ENCODE results near the gene PGC.

Gene PGC

DNA sequence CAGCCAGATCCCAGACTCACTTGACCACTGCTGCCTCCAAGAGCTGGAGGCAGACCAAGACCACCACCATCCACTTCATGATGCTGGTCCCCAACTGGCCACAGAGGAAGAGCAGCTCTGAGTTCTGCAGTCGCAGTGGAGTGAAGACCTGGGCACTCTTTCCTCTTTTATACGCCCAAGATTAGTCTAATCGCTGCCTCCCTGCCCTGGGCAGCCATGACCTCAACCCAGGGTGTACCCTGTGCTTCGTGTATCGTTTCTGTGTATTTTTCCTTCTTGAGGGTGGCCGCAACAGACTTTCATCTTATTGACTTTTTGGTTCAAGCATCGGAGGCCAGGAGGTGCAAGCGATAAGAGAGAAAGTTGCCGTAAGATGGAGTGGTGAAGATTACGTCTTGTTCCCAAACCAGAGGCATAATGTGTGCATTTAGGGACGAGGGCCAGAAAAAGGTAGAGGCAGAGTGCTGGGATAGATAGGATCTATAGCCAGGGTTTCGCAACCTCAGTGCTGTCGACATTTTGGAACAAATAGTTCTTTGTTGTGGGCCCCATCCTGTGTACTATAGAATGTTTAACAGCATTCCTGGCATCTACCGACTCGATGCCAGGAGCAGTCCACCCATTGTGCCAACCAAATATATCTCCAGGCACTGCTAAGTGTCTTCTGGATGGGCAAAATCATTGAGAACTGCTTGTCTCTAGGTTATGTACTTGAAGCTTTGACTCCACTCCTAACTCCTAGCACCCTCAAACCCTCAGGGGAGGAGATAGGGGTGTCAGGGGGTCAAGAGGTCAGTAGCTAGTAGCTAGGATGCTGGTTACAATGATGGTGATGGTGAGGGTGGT lies at the start of gene PGC:
PGC (minus strand) TSS at position 142 of the 846 bp plus-strand sequence; CDS start at position 79, 63 bp downstream.
- DNase-seq: no peak

DNA sequence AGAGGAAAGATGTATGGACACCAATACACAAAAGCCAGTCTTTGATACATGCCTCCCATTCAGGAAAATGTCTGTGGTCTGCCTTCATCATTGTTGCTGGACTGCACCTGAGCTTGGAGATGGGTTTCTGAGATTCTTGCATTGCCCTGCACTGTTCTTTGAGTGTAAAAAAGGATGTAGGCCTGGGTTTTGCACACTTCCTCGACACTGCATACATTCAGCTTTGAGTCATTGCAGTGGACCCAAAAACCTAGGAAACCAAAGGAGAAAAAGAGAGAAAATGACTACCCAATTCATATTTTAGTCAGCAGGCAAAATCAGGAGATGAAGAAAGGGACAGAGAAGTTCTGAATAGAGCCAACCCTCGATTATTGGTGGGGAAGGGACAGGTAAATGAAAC lies 49.3 kb upstream of the PGC start:
- no peak for DNase-seq

DNA sequence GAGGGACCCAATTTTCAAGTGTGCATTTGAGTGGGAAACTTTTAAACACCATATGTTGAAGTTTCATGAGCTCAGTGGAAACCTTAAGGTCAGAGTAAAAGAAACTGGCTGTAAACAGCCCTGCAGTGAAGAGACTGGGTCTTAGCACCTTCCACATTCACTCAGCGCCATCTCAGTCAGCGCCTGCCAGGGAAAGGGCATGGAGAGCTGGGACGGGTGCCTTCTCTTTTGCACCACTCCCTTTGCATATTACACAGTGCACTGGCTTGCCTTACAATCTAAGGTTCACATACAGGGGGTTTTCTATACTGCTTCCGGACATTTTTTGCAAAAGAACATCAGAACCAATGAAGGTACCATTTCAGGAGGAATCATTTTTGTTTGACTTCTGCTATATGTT lies 44.8 kb upstream of the PGC start:
- DNase-seq: no peak

DNA sequence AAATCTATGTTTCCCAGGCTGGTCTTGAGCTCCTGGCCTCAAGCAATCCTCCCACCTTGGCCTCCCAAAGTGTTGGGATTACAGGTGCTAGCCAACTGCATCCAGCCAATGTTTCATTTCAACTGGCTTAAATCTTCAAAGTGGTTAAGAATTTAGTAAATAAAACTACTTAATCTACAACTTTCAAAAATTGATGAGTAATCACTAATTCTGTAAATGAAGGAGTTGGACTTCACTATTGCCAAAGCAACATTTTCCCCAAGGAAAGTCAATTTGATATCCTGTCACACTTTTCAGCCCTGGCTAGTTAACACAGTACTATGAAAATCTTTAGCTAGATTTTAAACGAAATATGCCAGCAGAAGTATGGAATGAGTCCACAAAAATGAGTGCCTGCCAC lies 44.1 kb upstream of the PGC start:
- DNase-seq: no peak

DNA sequence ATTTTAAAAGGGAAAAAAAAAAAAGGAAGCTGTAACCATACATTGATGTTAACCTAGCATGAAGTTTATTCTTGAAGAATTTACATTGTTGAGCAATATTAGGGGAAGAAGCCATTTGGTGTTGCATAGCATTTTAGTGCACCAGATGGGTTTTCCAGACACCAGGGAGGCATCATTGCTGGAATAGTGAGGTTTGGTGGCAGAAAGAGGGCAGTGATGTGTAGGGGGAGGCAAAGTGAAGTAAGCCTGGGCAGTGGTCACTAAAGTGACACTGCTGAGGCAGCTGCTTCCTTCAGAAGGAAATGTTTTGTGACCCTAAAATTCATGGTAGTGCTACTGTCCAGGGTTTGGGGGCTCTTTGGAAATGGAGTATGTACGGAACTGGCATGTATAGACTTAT lies 42.8 kb upstream of the PGC start:
- DNase-seq: no peak

DNA sequence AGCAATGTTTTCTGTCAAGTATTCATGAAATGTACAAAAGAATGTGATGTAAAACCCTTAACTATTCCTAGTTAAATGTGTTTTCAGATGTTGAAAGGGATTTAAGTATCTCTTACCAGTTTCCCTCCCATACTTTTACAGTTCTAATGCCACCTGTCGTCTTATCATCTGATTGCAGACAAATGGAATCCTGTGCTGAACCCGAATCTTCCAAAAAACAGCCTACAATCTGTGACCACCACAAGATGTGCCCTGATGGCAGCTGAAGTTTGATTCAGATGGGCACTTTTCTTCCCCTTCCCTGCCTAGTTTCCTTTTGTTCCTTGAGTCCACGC lies 42.2 kb upstream of the PGC start:
- no peak for DNase-seq

DNA sequence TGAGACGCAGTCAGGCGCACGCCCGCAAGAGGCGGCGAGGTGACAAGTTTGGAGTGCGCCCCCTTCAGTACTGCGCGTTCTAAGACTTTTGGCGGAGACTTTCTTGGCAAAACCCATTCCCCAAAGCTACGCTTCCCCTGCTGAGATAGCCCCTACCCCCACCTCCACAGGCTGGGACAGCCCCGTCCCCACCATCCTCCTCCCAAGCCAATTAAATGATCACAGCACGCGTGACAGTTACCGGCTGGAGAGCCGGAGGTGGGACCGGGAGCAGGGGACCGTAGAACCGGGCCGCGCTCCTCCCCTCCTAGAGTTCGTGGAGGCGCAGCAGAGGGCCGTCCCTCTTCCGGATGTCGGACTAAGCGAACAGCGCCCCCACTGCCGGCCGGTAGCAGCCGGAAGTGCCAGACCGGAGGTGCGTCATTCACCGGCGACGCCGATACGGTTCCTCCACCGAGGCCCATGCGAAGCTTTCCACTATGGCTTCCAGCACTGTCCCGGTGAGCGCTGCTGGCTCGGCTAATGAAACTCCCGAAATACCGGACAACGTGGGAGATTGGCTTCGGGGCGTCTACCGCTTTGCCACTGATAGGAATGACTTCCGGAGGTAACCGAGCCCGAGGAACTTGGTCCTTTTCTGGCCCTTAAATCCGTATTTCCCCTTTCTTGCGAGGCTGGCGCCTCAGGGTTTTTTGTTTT lies 40.2 kb upstream of the PGC start, which contains the start of gene TOMM6:
TOMM6 (plus strand) TSS at position 476 of the 699 bp plus-strand sequence; CDS start at position 480, 4 bp downstream.
- DNase-seq: peak; percentile 91

DNA sequence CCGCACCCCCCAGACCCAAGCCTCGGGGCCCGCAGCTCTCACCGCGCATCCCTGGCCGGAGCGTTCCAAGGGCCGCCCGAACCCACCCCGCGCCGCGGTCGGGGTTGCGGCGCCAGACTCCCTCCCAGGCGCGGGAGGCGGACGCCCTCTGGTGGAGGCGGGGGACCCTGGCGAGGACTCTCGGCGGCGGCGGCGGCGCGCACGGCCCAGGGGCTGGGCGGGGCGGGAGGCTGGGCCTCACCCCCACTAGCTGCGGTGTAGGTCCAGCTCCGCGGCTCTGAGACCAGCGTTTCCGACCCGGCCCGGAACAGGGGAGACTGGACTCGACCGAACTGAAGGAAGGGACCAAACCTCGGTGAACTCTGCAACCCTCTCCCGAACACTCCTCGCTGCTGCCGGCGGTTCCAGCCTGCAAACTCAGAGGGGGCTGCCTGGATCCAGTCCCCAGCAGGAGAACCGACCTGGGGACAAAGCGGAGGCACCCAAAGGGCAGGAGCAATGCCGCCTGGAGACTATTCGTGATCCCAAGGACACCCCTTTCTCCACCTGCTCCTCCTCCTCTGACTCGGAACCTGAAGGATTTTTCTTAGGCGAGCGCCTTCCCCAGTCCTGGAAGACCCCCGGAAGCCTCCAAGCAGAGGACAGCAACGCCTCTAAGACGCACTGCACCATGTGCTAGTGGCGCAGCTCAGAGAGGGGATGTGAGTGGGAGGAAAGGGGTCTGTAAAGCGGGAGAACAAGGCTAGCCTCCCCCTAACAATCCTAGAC lies 39.4 kb upstream of the PGC start:
- DNase-seq: peak; percentile 76

DNA sequence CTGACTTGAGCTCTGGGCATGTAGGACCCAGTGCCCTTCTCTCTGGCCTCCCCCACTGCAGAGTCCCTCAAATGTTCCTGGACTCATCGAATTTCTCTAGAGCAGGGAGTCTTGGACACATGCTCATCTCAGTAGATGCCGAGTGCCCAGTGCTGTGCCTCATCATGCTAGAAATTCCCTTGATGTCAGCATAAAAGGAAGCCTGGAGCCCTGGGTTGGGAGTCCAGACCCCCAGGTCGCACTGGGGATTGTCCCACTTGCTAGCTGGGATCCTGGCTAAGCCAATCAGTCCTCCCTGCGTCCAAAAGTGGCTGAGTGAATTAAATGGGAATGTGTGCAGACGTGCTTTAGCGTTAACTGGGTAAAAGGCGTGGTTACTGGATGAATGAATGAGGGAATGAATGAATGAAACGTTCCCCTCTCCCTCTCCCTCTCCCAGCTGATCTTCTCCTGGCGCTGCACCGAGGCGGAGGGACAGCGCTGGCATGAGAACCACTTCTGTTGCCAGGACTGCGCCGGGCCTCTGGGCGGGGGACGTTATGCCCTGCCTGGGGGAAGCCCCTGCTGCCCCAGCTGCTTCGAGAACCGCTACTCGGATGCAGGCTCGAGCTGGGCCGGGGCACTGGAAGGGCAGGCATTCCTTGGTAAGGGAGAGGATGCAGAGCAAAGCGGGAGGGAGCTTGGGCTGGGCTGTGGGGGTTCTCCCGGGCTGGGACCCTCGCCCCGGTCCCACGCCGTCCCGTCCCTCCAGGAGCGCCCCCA lies 38.7 kb upstream of the PGC start:
- DNase-seq: no peak

DNA sequence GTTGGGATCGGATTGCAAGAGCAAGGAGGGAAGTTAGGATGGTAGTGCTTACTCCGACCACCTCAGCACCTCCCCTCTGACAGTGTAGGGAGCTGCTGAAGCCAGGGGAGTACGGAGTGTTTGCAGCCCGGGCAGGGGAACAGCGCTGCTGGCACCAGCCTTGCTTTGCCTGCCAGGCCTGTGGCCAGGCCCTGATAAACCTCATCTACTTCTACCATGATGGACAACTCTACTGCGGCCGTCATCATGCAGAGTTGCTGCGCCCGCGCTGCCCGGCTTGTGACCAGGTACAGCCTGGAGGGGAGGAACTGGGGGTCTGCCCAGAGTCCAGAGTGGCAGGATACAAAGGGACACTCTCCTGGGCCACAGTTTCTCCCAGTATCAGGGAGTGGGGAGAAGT lies 38.1 kb upstream of the PGC start:
- DNase-seq: no peak

DNA sequence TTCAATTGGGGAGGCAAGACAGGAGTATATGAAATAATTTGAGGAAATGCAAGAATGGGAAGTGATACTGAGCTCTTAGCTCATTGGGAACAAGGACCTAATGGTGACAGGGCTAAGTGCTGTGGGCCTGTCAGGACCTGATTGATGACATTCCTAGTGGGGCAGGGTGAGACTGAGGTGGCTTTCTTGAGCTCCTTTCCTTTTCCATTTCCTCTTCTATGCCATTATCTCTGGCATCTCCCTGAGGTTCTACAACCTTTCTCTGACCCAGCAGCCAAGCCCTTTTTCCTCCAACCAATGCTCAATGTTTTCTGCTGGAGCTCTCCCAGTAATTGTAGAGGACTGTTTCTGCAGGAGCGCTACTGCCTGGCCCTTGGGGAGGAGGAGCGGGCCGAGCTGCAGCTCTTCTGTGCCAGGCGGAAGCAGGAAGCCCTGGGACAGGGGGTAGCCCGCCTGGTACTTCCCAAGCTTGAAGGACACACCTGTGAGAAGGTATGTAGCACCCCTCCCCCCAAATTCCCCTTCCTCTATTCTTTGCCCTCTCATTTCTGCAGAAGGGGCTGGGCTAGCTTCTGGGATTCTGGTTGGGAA lies 37.5 kb upstream of the PGC start:
- DNase-seq: no peak

DNA sequence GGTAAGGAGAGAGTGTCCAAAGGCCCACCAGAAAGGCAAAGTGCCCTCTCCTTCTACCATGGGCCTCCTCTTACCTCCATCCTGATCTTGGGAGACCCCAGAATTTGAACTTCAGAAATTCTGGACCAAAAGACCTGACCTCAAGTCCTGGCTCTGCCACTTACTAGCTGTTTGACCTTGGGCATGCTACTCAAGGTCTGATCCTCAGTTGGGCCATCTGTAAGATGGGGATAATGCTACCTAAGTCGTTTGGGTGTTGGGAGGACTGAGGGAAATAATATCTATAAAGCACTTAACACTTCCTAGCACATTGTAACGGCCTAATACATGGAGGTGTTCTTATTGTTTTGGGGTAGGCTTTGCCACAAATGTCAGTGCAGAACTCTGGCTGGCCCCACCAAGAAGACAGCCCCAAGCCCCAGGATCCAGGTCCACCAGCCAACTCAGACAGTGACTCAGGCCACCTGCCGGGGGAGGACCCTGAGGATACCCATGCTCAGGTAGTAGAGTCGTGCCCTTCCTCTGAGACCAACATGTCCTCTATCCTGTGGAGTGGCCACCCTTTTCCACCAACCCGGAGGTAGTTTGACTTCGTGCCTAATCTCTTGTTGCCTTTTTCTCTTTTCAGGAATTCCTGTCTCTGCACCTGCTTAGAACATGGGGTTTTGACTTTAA lies 36.0 kb upstream of the PGC start:
- DNase-seq: no peak

DNA sequence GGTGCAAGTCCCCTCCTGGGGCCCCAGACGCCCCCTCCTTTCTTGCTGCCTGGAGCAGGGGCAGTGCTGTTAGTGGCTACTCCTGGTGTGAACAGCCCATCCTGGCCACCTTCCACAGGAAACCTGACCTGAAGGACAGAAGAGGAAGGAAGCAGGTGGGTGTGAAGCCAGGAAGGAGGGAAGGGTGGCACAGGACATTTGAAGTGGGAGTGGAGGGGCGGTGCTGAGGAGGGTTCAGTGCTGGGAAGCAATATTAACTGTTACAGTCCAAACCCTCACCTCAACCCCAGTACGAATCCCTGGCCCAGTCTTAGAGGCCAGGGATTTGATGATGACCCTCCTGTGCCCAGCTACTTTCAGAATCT lies 34.2 kb upstream of the PGC start:
- peak; percentile 58 for DNase-seq

DNA sequence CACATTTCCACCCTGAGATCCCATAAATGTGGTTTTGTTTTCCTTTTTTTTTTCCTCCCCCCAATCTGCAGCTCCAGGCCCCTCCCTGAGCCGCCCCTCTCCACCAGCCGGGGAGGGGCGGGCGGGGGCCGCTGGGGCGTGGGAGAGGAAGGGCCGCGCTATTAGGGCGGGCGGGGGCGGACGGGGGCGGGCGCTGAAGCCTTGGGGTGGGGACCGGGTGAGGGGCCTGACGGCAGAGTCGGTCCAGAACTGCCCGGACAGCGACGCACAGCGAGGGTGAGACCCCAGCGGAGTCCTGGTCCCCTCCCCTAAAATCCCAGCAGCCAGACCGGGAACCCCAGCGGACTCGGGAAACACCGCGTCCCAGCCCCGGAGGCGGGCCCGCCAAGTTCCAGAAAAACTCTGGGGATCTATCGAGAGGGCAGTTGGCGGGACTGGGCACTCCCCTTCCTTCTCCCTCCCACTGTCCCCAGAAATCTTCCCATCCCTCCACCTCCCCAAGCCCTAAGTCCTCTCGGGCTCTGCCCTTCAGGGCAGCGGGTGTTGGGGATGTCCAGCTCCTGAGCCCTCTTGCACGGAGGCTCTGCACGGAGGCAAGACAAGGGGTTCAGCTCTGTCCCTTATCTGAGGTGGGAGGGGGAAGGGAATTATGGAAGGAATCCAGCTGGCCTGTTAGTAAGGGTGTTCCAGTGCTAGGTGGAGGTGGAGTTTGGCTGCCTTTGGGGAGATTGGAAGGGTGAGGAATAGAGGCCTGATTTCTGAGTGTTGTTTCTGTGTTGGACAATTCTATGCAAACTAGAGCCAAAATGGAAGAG lies 33.6 kb upstream of the PGC start, which contains the start of gene PRICKLE4:
PRICKLE4 (plus strand) TSS at position 232 of the 815 bp plus-strand sequence. CDS start 2,692 bp downstream, outside the sequence.
- DNase-seq: peak; percentile 58

DNA sequence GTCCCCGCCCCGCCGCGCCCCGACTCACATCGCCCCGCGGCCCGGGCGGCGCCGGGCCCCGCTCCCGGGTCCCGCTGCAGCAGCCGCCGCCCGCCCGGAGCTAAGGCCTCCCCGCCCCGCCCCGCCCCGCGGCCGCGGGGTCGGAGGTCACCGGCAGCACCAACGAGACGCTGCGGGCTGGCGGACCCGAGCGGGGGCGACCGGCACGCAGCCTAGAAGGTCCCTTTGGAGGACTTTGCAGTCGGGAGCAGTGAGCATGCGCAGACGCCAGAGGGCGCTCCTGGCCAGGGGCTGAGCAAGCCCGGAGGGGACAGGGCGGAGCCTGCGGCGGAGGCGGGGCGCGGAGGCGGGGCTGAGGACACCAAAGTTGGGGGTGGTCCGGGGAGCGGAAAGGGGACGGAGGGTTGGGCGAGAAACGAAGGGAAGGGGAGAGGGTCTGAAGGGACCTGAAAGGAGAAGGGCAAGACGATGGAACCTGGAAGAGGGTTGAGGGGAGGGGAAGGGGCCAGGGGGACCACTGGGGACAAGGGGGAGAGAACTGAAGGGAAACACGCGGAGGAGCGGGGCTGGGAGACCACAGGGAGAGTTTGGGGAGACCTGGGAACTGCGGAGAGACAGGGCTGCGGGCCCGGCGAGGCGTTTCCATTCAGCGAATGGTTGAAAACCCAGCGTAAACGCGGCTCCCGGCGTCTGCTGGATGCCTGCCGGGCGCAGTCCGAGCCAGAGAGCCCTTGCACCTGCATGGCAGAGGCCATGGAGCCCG lies 32.8 kb upstream of the PGC start, which contains the start of gene FRS3:
FRS3 (minus strand) TSS at position 113 of the 763 bp plus-strand sequence. CDS start 2,913 bp downstream, outside the sequence.
- peak; percentile 93 for DNase-seq

DNA sequence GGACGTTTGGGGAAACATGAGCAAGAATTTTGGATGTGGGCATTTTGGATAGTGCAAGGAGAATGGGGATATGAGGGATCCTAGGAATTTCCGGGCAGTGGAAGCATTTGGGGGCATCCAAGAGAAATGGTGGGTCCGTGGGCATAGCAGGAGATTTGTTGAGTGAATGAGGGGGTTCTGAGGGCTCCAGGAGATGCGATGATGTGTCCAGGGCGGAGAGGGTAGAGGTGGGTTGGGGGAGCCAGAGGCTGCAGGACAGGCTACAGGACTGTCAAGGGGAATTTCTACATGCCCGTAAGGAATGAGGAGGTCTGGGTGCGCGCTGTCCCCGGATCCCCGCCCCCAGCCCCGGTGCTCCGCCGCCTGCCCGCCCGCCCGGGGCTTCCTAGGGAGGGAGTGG lies 32.1 kb upstream of the PGC start:
- DNase-seq: no peak

DNA sequence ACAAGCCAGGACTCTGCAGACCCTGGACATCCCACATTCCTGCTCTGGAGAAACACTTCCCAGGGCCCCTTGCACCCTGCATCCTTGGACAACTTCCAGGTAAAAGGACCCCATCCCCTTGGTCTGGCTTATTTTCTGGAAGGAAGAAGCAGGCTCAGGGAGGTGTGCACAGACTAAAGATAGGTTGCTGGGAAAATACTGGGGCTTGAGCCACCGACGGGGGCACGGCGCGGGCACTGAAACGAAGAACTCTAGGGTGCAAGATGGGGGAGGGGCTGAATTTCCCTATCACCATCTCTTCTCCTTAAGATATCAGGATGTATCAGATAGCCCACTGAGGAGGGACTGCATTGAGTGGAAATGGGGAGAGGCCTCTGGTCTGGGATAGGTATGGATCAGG lies 31.7 kb upstream of the PGC start:
- no peak for DNase-seq

DNA sequence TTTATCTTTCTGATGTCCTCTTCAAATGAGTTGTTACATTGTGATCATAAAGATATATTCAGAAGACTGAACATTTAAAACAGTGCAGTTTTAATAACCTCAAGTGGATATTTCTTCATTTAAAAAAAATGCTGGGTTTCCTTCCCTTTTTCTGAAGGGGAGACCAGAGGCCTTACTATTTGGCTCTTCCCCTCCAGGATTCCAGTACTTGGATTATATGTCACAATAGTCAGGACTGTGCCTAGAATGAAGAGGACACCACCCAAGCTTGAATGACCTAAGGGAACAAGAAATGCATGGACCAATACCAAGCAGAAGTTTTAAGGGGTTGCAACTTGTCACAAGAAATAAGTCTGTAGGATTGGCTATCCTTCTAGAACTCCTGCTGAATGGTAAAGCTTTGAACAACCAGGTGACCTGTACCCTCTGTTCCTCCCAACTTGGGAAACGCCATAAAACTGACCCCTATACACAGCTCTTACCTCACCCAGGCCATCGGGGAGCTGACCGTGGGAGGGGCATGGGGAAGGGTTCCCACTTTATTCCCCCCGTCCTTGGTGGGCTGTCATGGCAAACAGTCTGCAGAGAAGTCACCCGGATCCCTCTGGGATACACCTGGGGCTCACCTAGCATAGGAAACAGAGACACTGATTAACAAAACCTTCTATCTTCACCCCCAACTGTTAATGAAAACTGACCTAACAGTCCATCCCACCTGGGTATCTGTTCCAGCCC lies 30.5 kb upstream of the PGC start:
- no peak for DNase-seq

DNA sequence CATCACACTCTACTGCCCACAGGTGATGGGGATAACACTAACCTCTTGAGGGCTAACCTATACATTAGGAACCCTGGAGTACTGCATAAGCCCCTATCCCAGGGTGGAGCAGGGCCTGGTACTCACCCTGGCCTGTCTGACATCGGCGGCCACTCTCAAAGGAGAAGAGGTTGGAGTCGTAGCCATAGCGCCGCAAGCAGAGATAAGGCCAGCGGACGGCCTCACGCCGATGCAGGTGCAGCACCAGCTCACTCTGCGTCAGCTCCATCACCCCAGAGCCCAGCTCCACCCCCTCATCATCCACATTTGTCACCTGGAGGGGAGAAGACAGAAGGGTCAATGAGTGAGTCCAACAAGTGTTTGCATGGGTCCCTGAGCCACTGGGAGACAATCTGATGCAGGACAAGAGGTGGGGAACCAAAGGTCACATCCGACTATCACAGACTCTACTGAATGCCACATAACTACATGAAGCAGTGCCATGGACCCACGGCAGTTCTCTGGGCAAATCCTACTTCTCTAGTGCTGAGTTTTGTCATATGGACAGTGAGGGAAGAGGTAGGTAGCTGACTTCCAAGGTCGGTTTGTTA lies 28.2 kb upstream of the PGC start:
- DNase-seq: no peak
